Measurements from ENCODE around the gene VWA3A.

Gene VWA3A

GRCh38 chr16:22204091-22204655, 111.8 kb downstream of the VWA3A start:
- FAIRE-seq (no peak), DNase-seq (ENCODE audit: insufficient read length, low spot score) (no peak)
- no peak for TF ChIP-seq POLR2A (IDR thresholded peaks at IDR 0.05; ENCODE audit: low read depth, low read length)

- FAIRE-seq, result no peak
- TF ChIP-seq POLR2A (IDR thresholded peaks at IDR 0.05; ENCODE audit: low read depth, low read length), result no peak
- DNase-seq (ENCODE audit: insufficient read length, low spot score), result no peak
Observed at GRCh38 chr16:22205577-22206012, 113.3 kb downstream of the VWA3A start.

- DNase-seq (ENCODE audit: insufficient read length, low spot score) (peak; percentile 91), FAIRE-seq (peak; percentile 48)
- peak; percentile 47; the same call in 1 of the 2 replicates for TF ChIP-seq POLR2A (IDR thresholded peaks at IDR 0.05; ENCODE audit: low read depth, low read length)
Observed at GRCh38 chr16:22206013-22206841, 113.9 kb downstream of the VWA3A start, which contains the start of gene EEF2K. TSS of gene EEF2K (plus strand) at chr16:22206278. CDS start at chr16:22225730, 19,452 bp downstream.
